Measurements from ENCODE around the gene ZBTB16.
A peak's percentile ranks its signal among the peaks of the same experiment; 100 is the strongest.
"Not testable (repeated sequence)": the region's sequence is repeated elsewhere in the genome, so short reads cannot be mapped to it uniquely, and the experiment has no call there.

The ZBTB16 gene

DNA sequence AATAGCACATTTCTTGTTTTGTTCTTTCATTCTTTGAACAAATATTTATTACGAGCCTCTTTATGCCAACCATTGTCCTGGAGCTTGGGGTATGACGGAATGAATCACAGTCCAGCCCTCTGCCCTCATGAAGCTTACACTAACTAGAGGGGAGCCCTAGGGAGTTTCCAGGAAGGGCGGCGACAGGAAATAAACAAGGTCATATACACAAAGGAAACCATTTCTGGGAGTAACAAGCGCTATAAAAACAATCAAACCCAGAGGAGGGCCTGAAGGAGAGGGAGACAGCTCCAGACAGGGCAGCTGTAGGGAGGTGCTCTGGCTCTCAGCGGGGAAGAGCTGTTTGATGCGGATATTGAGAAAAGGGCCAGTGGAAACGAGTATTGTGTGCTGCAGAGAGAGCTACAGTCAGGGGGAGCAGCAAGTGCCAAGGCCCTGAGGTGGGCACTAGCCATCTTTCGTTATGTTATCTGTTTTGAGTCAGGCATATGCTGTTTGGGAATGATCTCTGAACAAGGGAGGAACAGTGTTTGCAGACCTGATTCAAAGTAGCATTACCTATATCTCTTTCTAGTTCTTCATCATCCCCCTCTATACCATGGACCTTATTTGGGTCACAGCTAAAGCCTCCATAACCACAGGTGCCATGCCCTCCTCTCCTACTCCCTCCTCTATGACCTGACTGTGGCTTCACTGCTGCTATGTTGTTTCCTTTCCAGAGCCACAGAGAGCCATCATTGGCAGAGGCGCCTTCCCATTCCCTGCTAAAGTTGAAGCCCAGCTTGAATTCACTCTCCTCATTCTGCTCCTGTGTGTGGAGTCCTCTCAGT is 15.3 kb upstream of the ZBTB16 start:
- no peak for DNase-seq

GRCh38 chr11:114047327-114047726 is 12.2 kb upstream of the ZBTB16 start:
- DNase-seq = no peak

DNA sequence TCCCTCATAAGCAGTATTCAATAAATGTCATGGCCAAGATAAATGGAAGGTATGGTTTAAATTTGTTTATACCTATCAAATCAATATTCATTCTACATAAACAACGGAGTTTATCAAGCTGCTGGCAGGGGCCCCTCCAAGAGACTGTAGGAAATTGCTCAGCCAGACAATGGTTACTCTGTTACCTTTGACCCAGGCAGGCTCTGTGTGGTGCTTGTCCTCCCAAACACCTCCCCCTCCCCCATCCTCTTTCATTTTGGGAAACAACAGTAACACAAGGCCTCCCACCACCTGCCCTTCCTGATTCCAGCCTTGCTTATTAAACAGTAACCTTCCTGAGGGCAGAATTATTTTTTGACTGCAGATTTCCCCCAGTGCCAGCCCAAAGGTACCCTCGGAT is 10.5 kb upstream of the ZBTB16 start:
- no peak for DNase-seq

- not testable (repeated sequence) for DNase-seq
Measured at GRCh38 chr11:114049766-114050165, 9.7 kb upstream of the ZBTB16 start.

- DNase-seq = no peak
Measured at GRCh38 chr11:114050258-114050927, 9.1 kb upstream of the ZBTB16 start.

GRCh38 chr11:114051558-114051957 is 8.0 kb upstream of the ZBTB16 start:
- no peak for DNase-seq

DNA sequence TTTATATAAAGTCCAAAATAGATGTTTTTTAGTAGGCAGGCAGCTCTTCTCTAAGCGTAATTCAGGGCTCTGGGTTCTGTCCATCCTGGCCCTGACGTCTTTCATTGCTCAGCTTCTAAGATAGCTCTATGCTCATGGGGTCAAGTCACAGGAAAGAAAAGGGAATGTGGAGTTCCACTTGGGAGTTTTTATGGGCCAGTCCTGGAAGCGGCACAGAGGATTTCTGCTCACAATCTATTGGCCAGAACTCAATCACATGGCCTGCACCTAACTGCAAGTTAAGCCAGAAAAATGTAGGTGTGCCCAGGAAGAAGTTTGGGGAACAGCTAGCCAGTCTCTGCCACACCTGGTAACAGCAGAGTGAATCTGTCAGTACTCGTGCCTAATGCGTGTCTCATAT is 7.4 kb upstream of the ZBTB16 start:
- no peak for DNase-seq

GRCh38 chr11:114053406-114053805 is 6.1 kb upstream of the ZBTB16 start:
- no peak for DNase-seq

DNA sequence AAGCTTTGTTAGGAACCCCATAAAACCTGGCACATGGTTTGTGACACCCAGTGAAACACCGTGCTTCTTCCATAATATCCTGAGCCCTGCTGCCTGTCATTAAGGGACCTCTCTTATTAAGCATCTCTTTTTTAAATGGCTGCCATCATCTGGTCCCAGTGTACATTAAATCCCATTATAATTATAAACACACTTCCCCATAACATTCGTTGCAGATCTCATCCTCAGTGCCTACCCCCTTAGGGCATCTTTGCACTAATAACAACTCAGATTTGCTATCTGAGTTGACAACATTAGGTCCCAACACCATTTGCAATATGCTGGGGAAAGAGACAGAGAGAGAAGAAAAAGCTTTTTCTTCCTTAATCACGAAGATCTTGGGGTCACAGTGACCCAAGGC is 4.7 kb upstream of the ZBTB16 start:
- DNase-seq = no peak

GRCh38 chr11:114056409-114056808 is 3.1 kb upstream of the ZBTB16 start:
- no peak for DNase-seq

- DNase-seq = no peak
Measured at GRCh38 chr11:114057147-114057546, 2.4 kb upstream of the ZBTB16 start.

GRCh38 chr11:114057605-114058004 is 1.9 kb upstream of the ZBTB16 start:
- DNase-seq = no peak

DNA sequence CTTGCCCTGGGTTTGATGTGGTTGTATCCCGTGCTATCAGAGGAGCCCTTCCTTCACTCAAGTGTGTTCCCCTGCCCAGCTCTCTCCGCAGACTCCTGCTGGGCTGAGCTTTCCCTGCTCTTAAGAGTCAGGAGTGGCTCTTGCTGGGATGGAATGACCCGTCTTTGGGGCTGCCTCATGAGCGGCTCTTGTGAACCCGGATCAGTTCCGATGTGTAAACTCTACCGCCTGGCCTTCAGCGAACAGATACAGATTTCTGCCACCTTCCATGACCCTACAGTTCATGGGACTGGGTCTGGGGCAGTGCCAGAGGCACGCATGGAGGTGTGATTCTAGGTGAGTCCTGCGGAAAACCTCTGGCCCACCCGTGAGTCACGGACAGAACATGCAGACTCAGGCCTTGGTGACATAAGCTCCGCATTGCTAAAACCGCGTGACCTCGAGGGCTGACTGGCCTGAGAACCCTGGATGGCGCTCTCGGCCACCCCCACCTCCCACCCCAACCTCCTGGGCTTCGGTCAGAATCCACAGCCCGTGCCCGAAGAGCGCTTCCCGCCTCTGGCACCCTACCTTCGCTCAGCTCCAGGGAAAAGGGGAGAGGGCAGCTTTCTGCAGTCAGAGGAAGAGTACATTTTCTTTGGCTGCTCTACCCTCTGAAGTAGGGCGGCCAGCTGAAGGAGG is 1.3 kb upstream of the ZBTB16 start:
- DNase-seq = no peak

DNA sequence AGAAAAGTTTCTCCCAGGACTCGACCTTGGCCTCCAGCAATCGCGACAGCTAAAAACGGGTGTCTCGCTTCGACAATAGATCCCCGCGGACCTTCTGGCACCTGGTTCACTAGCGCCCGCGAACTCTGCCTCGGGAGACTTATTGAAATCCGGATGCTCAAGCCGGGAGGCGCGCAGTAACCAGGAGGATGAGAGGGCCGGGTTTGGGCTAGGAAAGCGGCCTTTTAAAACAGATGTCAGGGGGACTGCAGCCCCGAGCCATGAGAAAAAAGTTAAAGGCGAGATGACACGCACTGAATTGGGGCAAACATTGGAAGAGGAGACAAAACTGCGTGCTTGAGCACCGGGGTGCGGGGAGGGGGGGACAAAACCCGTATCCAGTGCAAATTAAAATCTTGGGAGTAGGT is 637 bp upstream of the ZBTB16 start:
- DNase-seq = peak; percentile 39

DNA sequence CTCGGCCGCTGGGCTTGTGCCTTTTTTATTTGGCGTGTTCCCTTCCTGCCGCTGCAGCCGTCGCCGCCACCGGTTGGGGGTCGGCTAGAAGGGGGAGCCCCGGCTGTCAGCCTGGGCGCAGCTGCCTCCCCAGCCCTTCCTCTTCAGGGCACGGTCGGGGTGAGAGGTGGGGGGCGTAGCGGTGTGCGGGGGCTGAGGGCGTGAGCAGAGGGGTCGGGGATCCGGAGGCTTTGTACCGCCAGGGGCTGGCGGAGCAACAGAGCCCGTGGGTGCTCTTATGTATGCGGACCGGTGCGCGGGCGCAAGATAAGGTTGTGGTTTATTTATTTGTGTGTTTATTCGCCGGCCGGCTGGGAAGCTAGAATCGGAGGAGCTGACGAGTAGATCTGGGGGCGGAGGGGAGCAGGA is 477 bp downstream of the ZBTB16 start:
- peak; percentile 51 for DNase-seq

DNA sequence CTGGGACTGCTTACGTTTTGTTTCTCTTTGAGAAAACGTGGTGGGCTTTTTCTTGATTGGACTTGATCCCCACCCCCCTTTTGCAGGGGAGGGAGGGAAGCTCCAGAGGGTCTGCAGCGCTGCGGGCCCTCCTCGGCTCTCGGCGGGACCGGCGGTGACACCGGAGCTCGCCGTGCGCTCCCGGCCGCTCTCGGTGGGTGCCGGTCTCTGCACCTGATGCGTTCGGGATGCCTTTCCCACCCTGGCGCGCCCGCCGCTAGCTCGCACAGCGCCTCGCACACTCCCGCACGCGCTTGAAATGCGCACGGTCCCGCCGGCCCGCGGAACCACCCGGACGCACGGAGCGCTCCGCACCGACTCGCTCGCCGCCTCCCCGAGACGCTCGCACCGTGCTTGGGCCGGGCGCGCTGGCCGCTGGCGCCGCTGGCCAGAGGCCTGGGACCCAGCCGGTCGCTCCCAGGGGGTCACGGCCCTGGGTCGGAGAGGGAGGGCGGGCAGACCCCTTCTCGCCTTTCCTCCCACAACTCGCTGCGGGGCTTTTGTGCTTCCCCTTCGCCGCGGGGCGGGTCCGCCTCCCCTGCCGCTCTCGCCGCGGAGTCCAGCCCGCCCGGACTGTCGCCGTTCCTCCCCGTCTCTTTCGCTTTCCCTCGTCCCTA is 1.0 kb downstream of the ZBTB16 start:
- peak; percentile 43 for DNase-seq

DNA sequence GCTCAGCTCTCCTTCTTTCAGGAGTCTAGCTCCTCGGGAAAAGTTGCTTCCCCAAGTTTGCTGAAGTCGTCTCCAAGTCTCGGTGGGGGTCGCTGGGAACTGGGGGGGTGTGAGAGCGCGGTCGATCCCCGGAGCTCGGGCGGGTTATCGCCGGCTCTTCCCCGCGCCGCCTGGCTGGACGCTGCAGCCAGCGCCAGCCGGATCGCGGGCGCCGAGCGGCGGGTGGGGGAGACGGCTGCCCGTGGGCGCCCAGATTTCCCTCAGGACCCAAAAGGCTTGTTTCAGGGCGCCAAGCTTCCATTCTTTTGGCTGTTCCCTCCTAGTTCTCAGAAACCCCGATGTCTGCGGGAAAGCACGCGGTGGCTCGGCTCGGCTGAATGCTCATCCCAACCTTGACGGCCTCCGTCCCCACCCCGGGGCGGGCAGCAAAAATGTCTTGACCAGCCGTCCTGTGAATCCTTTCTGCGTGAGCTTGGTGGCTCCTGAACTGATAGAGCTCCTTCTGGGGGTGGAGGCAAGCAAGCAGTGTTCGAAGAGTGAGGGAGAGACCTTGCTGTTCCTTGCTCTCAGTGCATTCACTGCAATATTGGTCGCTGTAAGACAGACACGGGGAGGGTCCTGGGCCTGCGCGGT is 1.7 kb downstream of the ZBTB16 start:
- no peak for DNase-seq

GRCh38 chr11:114061681-114062049 is 2.2 kb downstream of the ZBTB16 start:
- DNase-seq = no peak

- DNase-seq = no peak
Measured at GRCh38 chr11:114062272-114062671, 2.8 kb downstream of the ZBTB16 start.

- DNase-seq = no peak
Measured at GRCh38 chr11:114063149-114063828, 3.8 kb downstream of the ZBTB16 start.

DNA sequence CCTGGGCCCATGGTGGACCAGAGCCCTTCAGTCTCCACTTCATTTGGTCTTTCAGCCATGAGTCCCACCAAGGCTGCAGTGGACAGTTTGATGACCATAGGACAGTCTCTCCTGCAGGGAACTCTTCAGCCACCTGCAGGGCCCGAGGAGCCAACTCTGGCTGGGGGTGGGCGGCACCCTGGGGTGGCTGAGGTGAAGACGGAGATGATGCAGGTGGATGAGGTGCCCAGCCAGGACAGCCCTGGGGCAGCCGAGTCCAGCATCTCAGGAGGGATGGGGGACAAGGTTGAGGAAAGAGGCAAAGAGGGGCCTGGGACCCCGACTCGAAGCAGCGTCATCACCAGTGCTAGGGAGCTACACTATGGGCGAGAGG is 4.3 kb downstream of the ZBTB16 start:
- DNase-seq = no peak

- no peak for DNase-seq
Measured at GRCh38 chr11:114064216-114064615, 4.7 kb downstream of the ZBTB16 start.

Measured in stimulated activated CD8-positive, alpha-beta memory T cell treated with anti-CD3 and anti-CD28 coated beads, Interleukin-4, amount 100 ng/mL, for 48 hours (primary cell).